Right ventricle myocardium superior (tissue), 1 donor: Measurements from ENCODE around the gene LIMK1. TPM values are rescaled to one million over a fixed set of nuclear protein-coding genes. Genes with fewer than 3 reads are reported as not detected.
A peak's percentile ranks its signal among the peaks of the same experiment; 100 is the strongest.
"Not testable (repeated sequence)": the region's sequence is repeated elsewhere in the genome, so short reads cannot be mapped to it uniquely, and the experiment has no call there.

Experiments
- ATAC-seq: fragments of 200-7000 bp; cut with Tn5 transposase; one replicate; pipeline ENCODE4 v1.9.1; 2020; ENCODE audit warnings: mild to moderate bottlenecking; ENCODE audit not compliant: poor library complexity
- DNase-seq: peaks from one replicate; pipeline ENCODE4 v3.0.0-alpha.2; 2020
- intact Hi-C: fragments of 100-400 bp; cut with DNase I; formaldehyde crosslinking; loops from one replicate; pipeline ENCODE4 v1.11.2; 2022
- total RNA-seq: library from RNA; stranded (reverse); fragmentation: NEBNext Ultra II Directional; extraction: Animal tissue kit (Norgen Biotek cat#: 25700); gene quantifications from one replicate; pipeline ENCODE4 v1.2.1, GENCODE V29; 2021
- donor health status: DM: no; HTN: yes; CAD: no; lungs with severe emphysema.

The LIMK1 gene
- total RNA-seq, 1 donor from 2014 or later = 8.6 TPM

DNA sequence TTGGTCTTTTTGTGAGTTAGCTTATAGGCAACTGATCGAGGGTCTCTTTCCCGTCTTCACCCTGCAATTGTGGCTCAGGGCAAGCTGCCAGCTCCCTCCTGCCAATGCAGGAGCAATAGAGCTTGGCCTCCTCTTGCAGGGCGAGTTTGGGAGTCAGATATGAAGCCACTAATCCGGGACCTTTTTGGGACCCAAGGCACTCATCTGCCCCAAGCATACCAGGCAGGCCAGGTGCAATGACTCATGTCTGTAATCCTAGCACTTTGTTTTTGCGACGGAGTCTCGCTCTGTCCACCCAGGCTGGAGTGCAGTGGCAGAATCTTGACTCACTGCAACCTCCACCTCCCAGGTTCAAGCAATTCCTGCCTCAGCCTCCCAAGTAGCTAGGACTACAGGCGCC lies 21.1 kb downstream of the LIMK1 start:
- DNase-seq (no peak), ATAC-seq (no peak)
- intact Hi-C loops = no loop called here

DNA sequence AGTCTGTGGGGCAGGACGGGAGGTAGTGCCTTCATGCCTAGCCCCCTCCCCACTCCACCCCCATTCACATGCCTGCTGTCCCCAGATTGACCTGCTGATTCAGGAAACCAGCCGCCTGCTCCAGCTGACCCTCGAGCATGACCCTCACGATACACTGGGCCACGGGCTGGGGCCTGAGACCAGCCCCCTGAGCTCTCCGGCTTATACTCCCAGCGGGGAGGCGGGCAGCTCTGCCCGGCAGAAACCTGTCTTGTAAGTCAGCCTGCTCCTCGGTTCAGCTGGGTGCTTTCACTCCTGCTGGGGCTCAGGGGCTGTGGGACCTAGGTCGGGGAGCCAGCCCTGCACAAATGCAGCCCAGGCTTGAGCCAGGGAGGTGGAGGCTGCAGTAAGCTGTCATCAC lies 22.4 kb downstream of the LIMK1 start:
- no peak for ATAC-seq
- DNase-seq = no peak
- intact Hi-C loops = no loop called here

DNA sequence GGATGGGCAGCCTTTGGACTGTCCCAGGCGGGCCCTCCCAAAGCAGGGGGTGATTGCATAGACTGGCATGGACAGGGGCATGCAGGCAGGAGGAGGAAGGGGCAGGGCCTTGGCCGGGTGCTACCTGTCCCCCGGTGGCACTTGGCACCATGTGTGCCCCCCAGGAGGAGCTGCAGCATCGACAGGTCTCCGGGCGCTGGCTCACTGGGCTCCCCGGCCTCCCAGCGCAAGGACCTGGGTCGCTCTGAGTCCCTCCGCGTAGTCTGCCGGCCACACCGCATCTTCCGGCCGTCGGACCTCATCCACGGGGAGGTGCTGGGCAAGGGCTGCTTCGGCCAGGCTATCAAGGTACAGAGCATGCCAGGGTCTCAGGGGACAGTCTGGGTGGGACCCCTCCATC lies 23.2 kb downstream of the LIMK1 start:
- intact Hi-C loops = no loop called here
- ATAC-seq (no peak), DNase-seq (no peak)

DNA sequence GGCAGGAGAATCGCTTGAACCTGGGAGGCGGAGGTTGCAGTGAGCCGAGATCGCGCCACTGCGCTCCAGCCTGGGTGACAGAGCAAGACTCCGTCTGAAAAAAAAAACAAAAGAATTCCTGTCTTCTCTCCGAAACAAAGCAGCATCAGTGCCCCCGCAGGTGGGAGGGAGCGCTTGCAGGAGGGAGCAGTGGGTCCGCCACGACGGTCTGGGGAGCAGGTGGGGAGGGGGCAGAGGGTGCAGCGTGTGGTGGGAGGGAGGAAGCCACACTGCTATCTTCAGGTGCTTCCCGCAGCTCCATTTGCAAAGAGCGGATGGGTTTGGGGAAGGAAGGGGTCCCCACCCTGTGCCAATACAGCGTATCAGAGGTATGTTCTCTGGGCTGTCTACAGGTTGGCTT lies 31.7 kb downstream of the LIMK1 start:
- intact Hi-C loops = no loop called here
- DNase-seq (no peak), ATAC-seq (no peak)

DNA sequence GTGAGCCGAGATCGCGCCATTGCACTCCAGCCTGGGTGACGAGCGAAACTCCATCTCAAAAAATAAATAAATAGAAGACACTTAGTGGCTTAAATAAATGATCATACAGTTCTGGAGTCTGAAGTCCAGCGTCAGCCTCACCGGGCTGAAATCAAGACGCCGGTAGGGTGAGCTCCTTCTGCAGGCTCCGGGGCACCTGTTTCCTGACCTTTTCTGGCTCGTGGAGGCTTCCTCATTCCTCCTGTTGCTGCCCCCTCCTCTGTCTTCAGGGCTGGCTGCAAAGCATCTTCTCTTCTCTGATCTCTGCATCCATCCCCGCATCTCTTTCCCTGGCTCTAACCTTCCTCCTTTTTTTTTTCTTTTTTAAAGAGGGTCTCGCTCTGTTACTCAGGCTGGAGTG lies 32.8 kb downstream of the LIMK1 start:
- intact Hi-C loops = no loop called here
- no peak for ATAC-seq
- DNase-seq = no peak

DNA sequence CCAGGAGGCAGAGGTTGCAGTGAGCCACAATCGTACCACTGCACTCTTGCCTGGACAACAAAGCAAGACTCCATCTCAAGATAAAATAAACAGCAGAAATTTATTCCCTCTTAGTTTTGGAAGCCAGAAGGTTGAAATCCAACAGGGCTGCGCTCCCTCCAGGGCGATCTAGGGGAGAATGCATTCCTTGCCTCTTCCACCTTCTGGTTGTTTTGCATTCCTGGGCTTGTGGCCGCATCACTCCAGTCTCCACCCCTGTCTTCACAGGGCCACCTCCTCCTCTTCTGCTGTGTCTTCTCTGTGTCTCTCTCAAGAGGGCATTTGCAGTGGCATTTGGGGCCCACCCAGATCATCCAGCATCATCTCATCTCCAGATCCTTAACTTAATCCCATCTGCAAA lies 36.2 kb downstream of the LIMK1 start:
- ATAC-seq (no peak), DNase-seq (no peak)
- intact Hi-C loops = no loop called here

DNA sequence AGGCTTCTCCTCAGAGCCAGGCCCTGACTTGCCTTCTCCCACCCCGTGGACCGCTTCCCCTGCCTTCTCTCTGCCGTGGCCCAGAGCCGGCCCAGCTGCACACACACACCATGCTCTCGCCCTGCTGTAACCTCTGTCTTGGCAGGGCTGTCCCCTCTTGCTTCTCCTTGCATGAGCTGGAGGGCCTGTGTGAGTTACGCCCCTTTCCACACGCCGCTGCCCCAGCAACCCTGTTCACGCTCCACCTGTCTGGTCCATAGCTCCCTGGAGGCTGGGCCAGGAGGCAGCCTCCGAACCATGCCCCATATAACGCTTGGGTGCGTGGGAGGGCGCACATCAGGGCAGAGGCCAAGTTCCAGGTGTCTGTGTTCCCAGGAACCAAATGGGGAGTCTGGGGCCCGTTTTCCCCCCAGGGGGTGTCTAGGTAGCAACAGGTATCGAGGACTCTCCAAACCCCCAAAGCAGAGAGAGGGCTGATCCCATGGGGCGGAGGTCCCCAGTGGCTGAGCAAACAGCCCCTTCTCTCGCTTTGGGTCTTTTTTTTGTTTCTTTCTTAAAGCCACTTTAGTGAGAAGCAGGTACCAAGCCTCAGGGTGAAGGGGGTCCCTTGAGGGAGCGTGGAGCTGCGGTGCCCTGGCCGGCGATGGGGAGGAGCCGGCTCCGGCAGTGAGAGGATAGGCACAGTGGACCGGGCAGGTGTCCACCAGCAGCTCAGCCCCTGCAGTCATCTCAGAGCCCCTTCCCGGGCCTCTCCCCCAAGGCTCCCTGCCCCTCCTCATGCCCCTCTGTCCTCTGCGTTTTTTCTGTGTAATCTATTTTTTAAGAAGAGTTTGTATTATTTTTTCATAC lies 38.0 kb downstream of the LIMK1 start:
- intact Hi-C loops = no loop called here
- ATAC-seq = no peak

DNA sequence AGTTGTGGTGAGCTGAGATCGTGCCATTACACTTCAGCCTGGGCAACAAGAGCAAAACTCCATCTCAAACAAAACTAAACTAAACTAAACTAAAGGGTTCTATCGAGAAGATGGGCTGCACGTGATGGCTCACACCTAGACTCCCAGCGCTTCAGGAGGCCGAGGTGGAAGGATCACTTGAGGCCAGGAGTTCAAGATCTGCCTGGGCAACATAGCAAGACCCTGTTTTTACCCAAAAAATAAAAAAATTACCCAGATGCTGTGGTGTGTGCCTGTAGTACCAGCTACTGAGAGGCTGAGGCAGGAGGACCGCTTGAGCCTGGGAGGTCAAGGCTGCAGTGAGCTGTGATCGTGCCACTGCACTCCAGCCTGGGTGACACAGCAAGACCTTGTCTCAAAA lies 40.3 kb downstream of the LIMK1 start:
- ATAC-seq, intact Hi-C loops, DNase-seq: not testable (repeated sequence)

More for the DNA sequence above, 38.0 kb downstream of the LIMK1 start:
- DNase-seq = no peak

DNA sequence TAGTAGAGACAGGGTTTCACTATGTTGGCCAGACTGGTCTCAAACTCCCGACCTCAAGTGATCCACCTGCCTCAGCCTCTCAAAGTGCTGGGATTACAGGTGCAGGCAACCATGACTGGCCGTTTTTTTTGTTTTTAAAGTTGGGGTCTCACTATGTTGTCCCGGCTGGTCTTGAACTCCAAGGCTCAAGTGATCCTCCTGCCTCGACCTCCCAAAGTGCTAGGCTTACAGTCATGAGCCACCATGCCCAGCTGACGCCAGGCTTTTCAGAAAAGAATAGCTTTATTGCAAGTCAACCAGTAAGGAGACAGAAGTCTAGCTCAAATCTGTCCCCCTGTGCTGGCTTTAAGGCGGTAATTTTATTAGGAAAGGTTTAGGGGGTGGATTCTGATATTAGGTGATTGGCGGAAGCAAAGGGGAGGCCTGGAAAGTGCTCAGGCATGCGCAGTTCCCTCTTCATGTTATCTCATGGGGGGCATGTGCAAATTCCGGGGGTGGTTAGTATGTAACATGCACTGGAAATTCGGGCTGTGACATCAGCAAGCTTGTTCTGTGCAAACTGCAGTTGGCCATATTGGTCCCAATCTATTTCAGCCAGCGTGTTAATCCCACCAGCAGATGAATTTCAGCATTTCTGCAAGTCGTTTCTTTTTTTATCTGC lies 42.7 kb downstream of the LIMK1 start:
- no peak for ATAC-seq
- intact Hi-C loops = no loop called here
- no peak for DNase-seq

DNA sequence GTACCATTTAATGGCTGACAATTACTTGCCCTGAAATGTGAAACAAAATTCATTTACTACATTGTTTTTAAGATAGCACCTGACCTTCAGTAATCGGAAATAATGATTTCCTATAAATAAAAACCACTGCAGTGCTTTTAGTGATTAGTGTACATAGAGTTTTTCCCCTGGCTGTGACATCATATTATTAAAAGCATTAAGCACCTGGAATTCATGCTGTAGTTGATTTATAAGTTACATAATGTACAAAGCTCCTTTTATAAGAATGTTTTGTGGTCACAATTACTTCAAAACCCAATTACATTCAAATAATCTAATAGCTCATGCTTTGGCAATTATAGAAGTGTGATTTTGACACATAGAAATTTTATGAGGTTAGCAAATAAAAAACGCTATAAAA lies 46.3 kb downstream of the LIMK1 start:
- DNase-seq = no peak
- intact Hi-C loops = no loop called here
- ATAC-seq = no peak

DNA sequence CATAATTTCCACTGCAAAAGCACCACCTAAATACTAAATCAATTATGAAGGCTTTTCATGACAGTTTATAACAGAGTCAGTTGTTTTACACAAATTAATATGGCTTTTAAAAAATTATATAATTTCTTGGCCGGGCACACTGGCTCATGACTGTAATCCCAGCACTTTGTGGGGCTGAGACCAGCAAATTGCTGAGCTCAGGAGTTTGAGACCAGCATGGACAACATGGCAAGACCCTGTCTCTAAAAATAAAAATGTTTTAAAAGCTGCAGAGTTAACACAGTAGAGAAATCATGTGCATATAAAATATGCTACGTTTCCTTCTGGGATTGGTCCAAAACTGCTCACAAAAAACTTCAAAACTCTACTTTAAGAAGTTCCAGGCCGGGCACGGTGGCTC lies 46.9 kb downstream of the LIMK1 start:
- ATAC-seq (no peak), DNase-seq (no peak)
- intact Hi-C loops = no loop called here

DNA sequence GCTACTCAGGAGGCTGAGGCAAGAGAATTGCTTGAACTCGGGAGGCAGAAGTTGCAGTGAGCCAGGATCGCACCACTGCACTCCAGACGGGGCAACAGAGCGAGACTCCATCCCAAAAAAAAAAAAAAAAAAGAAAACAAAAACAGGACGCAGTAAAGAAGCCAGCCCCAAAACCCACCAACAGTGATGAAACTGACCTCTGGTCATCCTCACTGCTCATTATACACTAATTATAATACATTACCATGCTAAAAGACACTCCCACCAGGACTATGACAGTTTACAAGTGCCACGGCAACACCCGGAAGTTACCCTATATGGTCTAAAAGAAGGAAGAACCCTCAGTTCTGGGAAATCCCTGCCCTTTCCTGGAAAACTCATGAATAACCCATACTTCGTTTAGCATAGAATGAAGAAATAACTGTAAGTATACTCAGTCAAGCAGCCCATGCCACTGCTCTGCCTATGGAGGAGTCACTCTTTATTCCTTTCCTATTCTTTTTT lies 50.6 kb downstream of the LIMK1 start:
- intact Hi-C loops = no loop called here
- no peak for ATAC-seq
- no peak for DNase-seq

DNA sequence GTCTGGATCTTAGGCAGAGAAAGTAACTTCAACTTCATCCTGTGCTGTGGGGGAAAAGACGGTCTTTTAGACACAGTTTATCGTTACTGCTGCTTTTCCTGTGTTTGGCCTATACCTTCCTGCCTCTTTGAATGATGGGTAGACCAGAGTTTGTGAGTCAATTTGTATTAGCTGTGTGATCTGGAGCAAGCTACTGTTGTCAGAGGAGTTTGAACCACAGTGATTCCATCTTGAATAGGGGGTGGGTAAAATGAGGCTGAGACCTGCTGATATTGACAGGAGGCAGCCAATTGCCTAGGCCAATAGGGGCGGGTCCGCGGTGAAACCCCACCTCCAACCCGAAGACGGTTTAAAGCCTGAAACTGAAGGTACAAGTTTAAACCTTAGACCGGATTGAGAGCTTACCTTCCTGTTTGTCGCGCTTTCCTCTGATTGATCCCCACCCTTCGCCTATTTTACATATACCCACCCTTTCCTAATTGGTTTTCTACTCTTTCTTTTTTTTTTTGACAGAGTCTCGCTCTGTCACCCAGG lies 54.8 kb downstream of the LIMK1 start:
- intact Hi-C loops = no loop called here
- ATAC-seq (no peak), DNase-seq (no peak)

DNA sequence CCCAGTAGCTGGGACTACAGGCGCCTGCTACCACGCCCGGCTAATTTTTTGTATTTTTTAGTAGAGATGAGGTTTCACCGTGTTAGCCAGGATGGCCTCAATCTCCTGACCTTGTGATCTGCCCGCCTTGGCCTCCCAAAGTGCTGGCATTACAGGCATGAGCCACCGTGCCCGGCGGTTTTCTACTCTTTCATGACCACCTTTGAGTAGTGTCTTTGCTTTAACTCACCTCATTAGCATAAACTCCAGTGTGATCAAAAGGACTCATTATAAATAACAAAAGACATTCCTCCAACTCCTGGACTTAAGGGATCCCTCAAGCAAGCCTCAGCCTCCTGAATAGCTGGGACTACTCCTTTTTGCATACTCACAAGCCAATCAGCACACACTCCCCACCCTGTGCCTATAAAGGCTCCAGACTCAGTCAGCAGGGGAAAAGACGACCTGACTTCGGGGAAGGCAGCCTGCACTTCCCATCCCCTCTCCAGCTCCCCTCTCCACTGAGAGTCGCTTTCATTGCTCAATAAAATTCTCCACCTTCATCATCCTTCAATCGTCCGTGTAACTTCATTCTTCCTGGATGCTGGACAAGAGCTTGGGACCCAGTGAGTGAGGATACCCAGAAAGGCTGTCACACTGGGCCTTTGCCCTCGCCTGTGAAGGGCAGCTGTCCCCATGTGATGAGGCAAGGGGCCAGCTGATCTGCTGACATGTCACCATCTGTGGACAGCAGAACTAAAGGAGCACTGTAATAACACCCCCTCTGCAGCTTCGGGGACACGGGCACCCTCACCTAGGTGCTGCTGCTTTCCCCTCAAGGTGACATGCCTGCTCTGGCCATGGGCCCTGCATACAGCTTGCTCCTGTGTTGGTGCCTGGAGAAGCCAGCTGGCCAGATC lies 55.6 kb downstream of the LIMK1 start:
- ATAC-seq (peak; percentile 80), DNase-seq (no peak)
- intact Hi-C loops = no loop called here

DNA sequence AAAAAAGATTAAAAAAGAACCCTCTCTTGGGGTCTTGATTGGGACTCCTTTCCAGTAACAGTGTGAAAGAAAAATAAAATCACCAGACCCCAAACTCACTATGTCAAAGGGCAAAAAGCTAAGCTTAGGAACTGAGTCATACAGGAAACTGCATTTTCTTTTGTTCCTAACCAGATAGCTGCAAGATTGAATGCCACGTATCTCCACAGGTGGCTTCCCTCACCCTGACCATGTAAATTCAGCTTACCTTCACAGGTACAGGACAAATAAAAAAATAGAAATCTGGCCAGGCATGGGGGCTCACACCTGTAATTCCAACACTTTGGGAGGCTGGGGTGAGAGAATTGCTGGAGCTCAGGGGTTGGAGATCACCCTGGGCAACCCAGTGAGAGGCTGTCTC lies 58.1 kb downstream of the LIMK1 start:
- DNase-seq (no peak), ATAC-seq (no peak)
- intact Hi-C loops = no loop called here

DNA sequence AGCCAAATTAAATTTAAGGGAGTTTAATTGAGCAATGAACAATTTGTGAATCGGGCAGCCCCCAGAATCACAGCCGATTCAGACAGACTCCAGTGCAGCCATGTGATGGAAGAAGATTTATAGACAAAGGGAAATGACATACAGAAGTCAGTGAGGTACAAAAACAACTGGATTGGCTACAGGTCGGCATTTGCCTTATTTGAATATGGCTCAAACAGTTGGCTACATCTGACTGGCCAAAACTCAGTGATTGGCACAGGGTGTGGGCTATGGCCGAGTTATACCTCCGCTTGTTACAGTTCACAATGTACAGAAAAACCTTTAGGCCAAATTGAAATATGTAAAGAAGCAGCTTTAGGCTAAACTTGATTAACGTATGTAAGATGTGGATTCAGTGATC lies 59.8 kb downstream of the LIMK1 start:
- intact Hi-C loops = no loop called here
- ATAC-seq (no peak), DNase-seq (no peak)

DNA sequence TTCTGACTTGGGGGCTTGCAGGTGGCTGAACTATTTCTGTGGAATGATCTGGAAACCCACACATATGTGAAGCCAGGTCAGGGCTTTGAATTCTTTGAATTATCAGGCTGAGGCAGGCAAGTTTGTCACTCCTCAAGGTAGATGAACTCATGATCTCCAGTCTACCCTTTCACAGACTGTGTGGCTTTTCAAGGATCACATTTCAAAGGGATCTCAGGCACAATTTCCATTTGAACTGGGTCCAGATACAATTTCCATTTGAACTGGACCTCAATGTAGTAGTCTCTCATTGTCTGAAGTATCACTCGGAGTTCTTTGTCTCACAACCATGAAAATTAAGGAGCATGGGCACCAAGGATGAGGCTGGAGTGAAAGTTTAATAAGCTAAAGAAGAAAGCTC lies 64.9 kb downstream of the LIMK1 start:
- intact Hi-C loops = no loop called here

DNA sequence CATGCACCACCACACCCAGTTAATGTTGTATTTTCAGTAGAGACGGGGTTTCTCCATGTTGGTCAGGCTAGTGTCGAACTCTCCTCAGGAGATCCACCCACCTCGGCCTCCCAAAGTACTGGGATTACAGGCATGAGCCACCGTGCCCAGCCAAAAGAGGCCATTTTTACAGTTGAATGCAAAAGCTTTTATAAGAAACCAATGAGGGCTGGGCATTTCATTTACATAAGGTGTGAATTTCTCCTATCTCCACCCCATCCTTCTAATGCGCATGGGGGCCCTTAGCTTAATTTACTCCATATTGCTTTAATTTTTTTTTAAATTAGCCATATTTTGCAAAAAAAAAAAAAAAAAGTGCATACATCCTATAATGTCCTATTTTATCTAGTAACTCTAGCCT lies 65.5 kb downstream of the LIMK1 start:
- intact Hi-C loops = no loop called here

More for the DNA sequence above, 64.9 kb downstream of the LIMK1 start:
- ATAC-seq (no peak), DNase-seq (no peak)

DNA sequence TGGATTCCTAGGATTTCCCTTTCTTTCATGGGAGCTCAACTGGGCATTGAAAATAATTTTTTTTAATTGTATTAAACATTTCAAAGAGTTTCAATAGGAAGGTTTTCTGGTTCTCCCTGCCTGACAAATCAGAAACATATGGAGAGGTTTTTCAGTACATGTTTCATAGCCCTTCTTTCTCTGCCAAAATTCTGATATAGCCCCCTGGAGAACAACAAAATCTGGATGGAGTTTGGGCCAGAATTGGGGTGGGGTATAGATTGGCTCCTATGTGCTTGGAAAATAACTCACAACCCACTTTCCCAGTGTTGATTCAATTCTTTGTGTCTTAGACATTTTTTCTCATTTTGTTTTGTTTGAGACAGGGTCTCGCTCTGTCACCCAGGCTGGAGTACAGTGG lies 66.0 kb downstream of the LIMK1 start:
- ATAC-seq (no peak), DNase-seq (no peak)
- intact Hi-C loops = no loop called here

More for the DNA sequence above, 65.5 kb downstream of the LIMK1 start:
- ATAC-seq = no peak
- no peak for DNase-seq
